PFSK-1 (cell line): ENCODE measurements around the gene SNX9.
A peak's percentile ranks its signal among the peaks of the same experiment; 100 is the strongest.

Source experiments
- FOXP2 ChIP-seq: optimal IDR thresholded peaks from 2 replicates; pipeline ENCODE3; 2011; ENCODE audit warnings: borderline replicate concordance, control low read depth, inconsistent platforms; ENCODE audit not compliant: insufficient read depth; ENCODE audit errors: extremely low read length, extremely low read depth
- POLR2AphosphoS5 ChIP-seq: IDR thresholded peaks from 2 replicates; pipeline ENCODE4 v1.6.1; 2012; ENCODE audit warnings: low read depth, mild to moderate bottlenecking, control low read depth, low read length, moderate library complexity
- REST ChIP-seq, 2 experiments: IDR thresholded peaks; 2 replicates each; pipeline versions ENCODE4 v1.6.1 to v1.8.0; 2011 to 2012; ENCODE audit warnings: low read depth in 2 of 2, low read length in 2 of 2, control low read depth in 1 of 2, inconsistent platforms in 1 of 2, mild to moderate bottlenecking in 1 of 2, moderate library complexity in 1 of 2; ENCODE audit not compliant: insufficient read depth in 1 of 2
- SIN3A ChIP-seq: IDR thresholded peaks from 2 replicates; pipeline ENCODE4 v1.6.1; 2012; ENCODE audit warnings: mild to moderate bottlenecking, low read length, moderate library complexity, borderline replicate concordance; ENCODE audit not compliant: insufficient read depth
- TAF1 ChIP-seq: IDR thresholded peaks from 2 replicates; pipeline ENCODE4 v1.6.1; 2012; ENCODE audit warnings: low read length, control low read depth, borderline replicate concordance; ENCODE audit not compliant: insufficient read depth

Gene SNX9

GRCh38 chr6:157981132-157981394, 158.0 kb downstream of the SNX9 start:
- no peak for TF ChIP-seq POLR2AphosphoS5
- TF ChIP-seq FOXP2: no peak
- no peak for TF ChIP-seq SIN3A
- TF ChIP-seq REST (IDR thresholded peaks at IDR 0.05; ENCODE audit: insufficient read depth in 1 of 2, low read depth in 2 of 2, low read length in 2 of 2): no peak

GRCh38 chr6:157981395-157982101, 158.5 kb downstream of the SNX9 start, which contains the start of gene SYNJ2:
Gene SYNJ2 (plus strand): TSS chr6:157981863. CDS start chr6:157981962, 99 bp downstream.
- TF ChIP-seq TAF1 (no peak), REST (IDR thresholded peaks at IDR 0.05; ENCODE audit: insufficient read depth in 1 of 2, low read depth in 2 of 2, low read length in 2 of 2) (no peak), SIN3A (no peak), FOXP2 (peak; percentile 27), POLR2AphosphoS5 (peak; percentile 47; the same call in 1 of the 2 replicates)

GRCh38 chr6:157982102-157982562, 159.1 kb downstream of the SNX9 start:
- TF ChIP-seq REST (IDR thresholded peaks at IDR 0.05; ENCODE audit: insufficient read depth in 1 of 2, low read depth in 2 of 2, low read length in 2 of 2): no peak
- no peak for TF ChIP-seq POLR2AphosphoS5
- TF ChIP-seq FOXP2: no peak
- TF ChIP-seq SIN3A: no peak
- no peak for TF ChIP-seq TAF1

- no peak for TF ChIP-seq FOXP2
- TF ChIP-seq SIN3A: 0 out of 2 replicates have a peak, but pooled peaks have one; percentile 60
Measured at GRCh38 chr6:157982563-157983405, 159.7 kb downstream of the SNX9 start.

GRCh38 chr6:157983406-157984119, 160.5 kb downstream of the SNX9 start:
- no peak for TF ChIP-seq POLR2AphosphoS5
- no peak for TF ChIP-seq SIN3A
- no peak for TF ChIP-seq FOXP2
- TF ChIP-seq REST (IDR thresholded peaks at IDR 0.05; ENCODE audit: insufficient read depth in 1 of 2, low read depth in 2 of 2, low read length in 2 of 2): no peak
- no peak; the same call in 1 of the 2 replicates for TF ChIP-seq TAF1
